ENCODE measurements around the gene ZNF835.

Gene ZNF835

GRCh38 chr19:56671613-56671994 is at the start of gene ZNF835:
TSS of gene ZNF835 (minus strand) at chr19:56671757. CDS start at chr19:56665198, 6,559 bp downstream.
- Histone ChIP-seq H3K27me3 (ENCODE audit: control insufficient read depth, insufficient read depth, low read length) (no peaks in the 10 kb centered on the region), H3K9ac (ENCODE audit: low read length) (no peak within 1 kb of the TSS), H3K4me3 (ENCODE audit: low read length) (no peak within 1 kb of the TSS), H3K27ac (ENCODE audit: low read length) (no peak within 1 kb of the TSS), H3K9me3 (ENCODE audit: control insufficient read depth, low read depth, low read length) (peaks cover 41% of the 10 kb centered on the region), H3K4me1 (ENCODE audit: control insufficient read depth, low read depth, low read length) (no peaks in the 10 kb centered on the region), H3K36me3 (ENCODE audit: control insufficient read depth, low read depth, low read length) (no peaks in the 10 kb centered on the region)

GRCh38 chr19:56720281-56720680 is 48.7 kb upstream of the ZNF835 start:
- no peaks in the 10 kb centered on the region for H3K27me3 ChIP-seq (ENCODE audit: control insufficient read depth, insufficient read depth, low read length)
- no peak overlapping the region for H3K4me3 ChIP-seq (ENCODE audit: low read length)
- peaks cover 57% of the 10 kb centered on the region for H3K9me3 ChIP-seq (ENCODE audit: control insufficient read depth, low read depth, low read length)
- H3K9ac ChIP-seq (ENCODE audit: low read length), result no peak overlapping the region
- no peaks in the 10 kb centered on the region for H3K36me3 ChIP-seq (ENCODE audit: control insufficient read depth, low read depth, low read length)
- H3K27ac ChIP-seq (ENCODE audit: low read length), result no peak overlapping the region
- H3K4me1 ChIP-seq (ENCODE audit: control insufficient read depth, low read depth, low read length), result no peaks in the 10 kb centered on the region

DNA sequence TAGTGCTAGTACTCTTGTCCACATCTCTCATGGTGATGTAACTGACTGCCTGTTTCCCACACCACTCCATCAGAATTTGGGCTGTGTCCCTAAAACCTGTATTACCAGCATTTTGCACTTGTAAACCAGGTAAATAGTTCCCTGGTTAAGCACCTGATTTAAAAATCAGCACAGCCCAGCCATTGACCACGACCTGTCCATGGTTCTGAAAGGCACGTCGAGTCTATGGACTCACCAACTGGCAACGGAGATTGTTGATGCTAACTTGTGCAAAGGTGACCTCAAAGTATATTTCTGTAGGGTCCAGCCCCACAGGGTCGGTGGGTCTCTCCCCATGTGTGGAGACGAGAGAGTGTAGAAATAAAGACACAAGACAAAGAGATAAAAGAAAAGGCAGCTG is 46.7 kb upstream of the ZNF835 start:
- H3K27ac ChIP-seq (ENCODE audit: low read length), result no peak overlapping the region
- H3K4me1 ChIP-seq (ENCODE audit: control insufficient read depth, low read depth, low read length), result no peaks in the 10 kb centered on the region
- H3K36me3 ChIP-seq (ENCODE audit: control insufficient read depth, low read depth, low read length), result no peaks in the 10 kb centered on the region
- H3K27me3 ChIP-seq (ENCODE audit: control insufficient read depth, insufficient read depth, low read length), result no peaks in the 10 kb centered on the region
- H3K4me3 ChIP-seq (ENCODE audit: low read length), result no peak overlapping the region
- H3K9me3 ChIP-seq (ENCODE audit: control insufficient read depth, low read depth, low read length), result peaks cover 43% of the 10 kb centered on the region
- no peak overlapping the region for H3K9ac ChIP-seq (ENCODE audit: low read length)

- H3K9ac ChIP-seq (ENCODE audit: low read length), result no peak overlapping the region
- peaks cover 64% of the 10 kb centered on the region for H3K9me3 ChIP-seq (ENCODE audit: control insufficient read depth, low read depth, low read length)
- H3K36me3 ChIP-seq (ENCODE audit: control insufficient read depth, low read depth, low read length), result no peaks in the 10 kb centered on the region
- no peaks in the 10 kb centered on the region for H3K4me1 ChIP-seq (ENCODE audit: control insufficient read depth, low read depth, low read length)
- no peak overlapping the region for H3K27ac ChIP-seq (ENCODE audit: low read length)
- H3K27me3 ChIP-seq (ENCODE audit: control insufficient read depth, insufficient read depth, low read length), result no peaks in the 10 kb centered on the region
- H3K4me3 ChIP-seq (ENCODE audit: low read length), result no peak overlapping the region
These were observed 41.2 kb upstream of the ZNF835 start for GRCh38 chr19:56712611-56713276.

DNA sequence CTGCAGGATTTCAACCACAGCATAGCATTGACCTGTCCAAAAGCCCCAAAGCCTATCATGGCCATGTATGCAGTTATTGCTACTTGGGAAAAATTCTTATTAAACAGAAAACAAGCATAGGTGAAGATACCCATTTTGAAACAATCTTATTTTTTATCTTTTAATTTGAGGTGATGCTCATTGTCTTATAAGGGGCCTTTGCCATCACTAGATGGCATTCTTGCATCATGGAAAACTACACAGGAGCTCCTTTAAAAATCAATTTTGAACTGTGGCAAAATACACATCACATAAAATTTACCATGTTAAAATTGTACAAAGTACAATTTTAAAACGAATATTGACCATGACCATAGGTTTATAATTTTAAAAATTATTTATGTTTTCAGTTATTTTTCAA is 38.9 kb upstream of the ZNF835 start:
- H3K9ac ChIP-seq (ENCODE audit: low read length), result no peak overlapping the region
- no peaks in the 10 kb centered on the region for H3K27me3 ChIP-seq (ENCODE audit: control insufficient read depth, insufficient read depth, low read length)
- H3K9me3 ChIP-seq (ENCODE audit: control insufficient read depth, low read depth, low read length), result peaks cover 68% of the 10 kb centered on the region
- H3K36me3 ChIP-seq (ENCODE audit: control insufficient read depth, low read depth, low read length), result no peaks in the 10 kb centered on the region
- H3K27ac ChIP-seq (ENCODE audit: low read length), result no peak overlapping the region
- H3K4me1 ChIP-seq (ENCODE audit: control insufficient read depth, low read depth, low read length), result no peaks in the 10 kb centered on the region
- no peak overlapping the region for H3K4me3 ChIP-seq (ENCODE audit: low read length)

DNA sequence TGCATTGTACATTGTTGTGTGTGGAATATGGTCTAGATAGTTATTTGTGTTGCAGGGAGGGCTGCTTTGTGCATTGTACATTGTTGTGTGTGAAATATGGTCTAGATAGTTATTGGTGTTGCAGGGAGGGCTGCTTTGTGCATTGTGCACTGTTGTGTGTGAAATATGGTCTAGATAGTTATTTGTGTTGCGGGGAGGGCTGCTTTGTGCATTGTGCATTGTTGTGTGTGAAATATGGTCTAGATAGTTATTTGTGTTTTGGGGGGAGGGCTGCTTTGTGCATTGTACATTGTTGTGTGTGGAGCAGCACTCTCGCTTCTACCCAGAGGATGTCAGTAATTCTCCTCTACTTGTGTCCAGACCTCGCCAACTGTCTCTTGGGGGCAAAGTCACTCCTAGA is 36.3 kb upstream of the ZNF835 start:
- H3K9me3 ChIP-seq (ENCODE audit: control insufficient read depth, low read depth, low read length), result peaks cover 78% of the 10 kb centered on the region
- no peaks in the 10 kb centered on the region for H3K27me3 ChIP-seq (ENCODE audit: control insufficient read depth, insufficient read depth, low read length)
- no peaks in the 10 kb centered on the region for H3K4me1 ChIP-seq (ENCODE audit: control insufficient read depth, low read depth, low read length)
- no peak overlapping the region for H3K27ac ChIP-seq (ENCODE audit: low read length)
- H3K4me3 ChIP-seq (ENCODE audit: low read length), result no peak overlapping the region
- H3K36me3 ChIP-seq (ENCODE audit: control insufficient read depth, low read depth, low read length), result no peaks in the 10 kb centered on the region
- H3K9ac ChIP-seq (ENCODE audit: low read length), result no peak overlapping the region

DNA sequence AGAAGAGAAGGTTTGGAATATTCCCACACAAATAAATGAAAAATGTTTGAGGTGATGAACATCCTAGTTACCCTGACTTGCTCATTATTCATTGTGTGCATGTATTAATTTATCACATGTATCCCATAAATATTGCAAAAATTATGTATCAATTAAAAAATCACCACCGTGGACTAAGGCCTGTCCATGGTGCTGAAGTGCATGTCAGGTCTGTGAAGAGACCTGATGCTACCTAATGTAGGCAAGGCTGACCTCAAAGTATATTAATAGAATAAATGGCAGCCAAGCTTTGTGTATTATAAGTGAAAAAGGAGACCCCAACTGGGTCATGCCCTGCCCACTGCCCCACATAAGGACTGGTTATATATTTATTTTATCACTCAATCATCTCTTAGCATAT is 34.4 kb upstream of the ZNF835 start:
- peaks cover 71% of the 10 kb centered on the region for H3K9me3 ChIP-seq (ENCODE audit: control insufficient read depth, low read depth, low read length)
- no peak overlapping the region for H3K27ac ChIP-seq (ENCODE audit: low read length)
- no peaks in the 10 kb centered on the region for H3K4me1 ChIP-seq (ENCODE audit: control insufficient read depth, low read depth, low read length)
- no peaks in the 10 kb centered on the region for H3K36me3 ChIP-seq (ENCODE audit: control insufficient read depth, low read depth, low read length)
- no peak overlapping the region for H3K9ac ChIP-seq (ENCODE audit: low read length)
- no peak overlapping the region for H3K4me3 ChIP-seq (ENCODE audit: low read length)
- no peaks in the 10 kb centered on the region for H3K27me3 ChIP-seq (ENCODE audit: control insufficient read depth, insufficient read depth, low read length)

GRCh38 chr19:56701895-56702294 is 30.3 kb upstream of the ZNF835 start:
- Histone ChIP-seq H3K4me1 (ENCODE audit: control insufficient read depth, low read depth, low read length) (no peaks in the 10 kb centered on the region), H3K9ac (ENCODE audit: low read length) (no peak overlapping the region), H3K36me3 (ENCODE audit: control insufficient read depth, low read depth, low read length) (no peaks in the 10 kb centered on the region)

DNA sequence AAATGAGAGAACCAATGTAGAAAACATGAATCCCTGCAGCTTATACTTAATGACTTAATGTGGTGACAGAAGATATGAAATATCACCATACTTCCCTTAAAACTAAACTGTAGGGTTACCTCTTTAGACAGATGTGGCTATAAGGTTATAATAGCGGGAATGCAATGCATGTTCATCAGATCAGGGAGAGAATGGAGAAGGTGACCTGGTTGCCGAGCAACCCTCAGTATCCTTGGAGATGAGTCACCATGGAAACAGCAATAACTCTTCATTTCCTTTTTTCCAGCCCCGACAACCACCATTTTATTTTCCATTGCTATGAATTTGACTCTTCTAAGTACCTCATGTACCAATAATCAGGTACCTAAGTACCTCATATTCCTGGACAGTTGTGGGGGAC is 28.0 kb upstream of the ZNF835 start:
- peaks cover 60% of the 10 kb centered on the region for H3K9me3 ChIP-seq (ENCODE audit: control insufficient read depth, low read depth, low read length)
- no peaks in the 10 kb centered on the region for H3K27me3 ChIP-seq (ENCODE audit: control insufficient read depth, insufficient read depth, low read length)
- H3K36me3 ChIP-seq (ENCODE audit: control insufficient read depth, low read depth, low read length), result no peaks in the 10 kb centered on the region

More at GRCh38 chr19:56701895-56702294, 30.3 kb upstream of the ZNF835 start:
- Histone ChIP-seq H3K4me3 (ENCODE audit: low read length) (no peak overlapping the region), H3K27me3 (ENCODE audit: control insufficient read depth, insufficient read depth, low read length) (no peaks in the 10 kb centered on the region), H3K27ac (ENCODE audit: low read length) (no peak overlapping the region), H3K9me3 (ENCODE audit: control insufficient read depth, low read depth, low read length) (peaks cover 71% of the 10 kb centered on the region)

DNA sequence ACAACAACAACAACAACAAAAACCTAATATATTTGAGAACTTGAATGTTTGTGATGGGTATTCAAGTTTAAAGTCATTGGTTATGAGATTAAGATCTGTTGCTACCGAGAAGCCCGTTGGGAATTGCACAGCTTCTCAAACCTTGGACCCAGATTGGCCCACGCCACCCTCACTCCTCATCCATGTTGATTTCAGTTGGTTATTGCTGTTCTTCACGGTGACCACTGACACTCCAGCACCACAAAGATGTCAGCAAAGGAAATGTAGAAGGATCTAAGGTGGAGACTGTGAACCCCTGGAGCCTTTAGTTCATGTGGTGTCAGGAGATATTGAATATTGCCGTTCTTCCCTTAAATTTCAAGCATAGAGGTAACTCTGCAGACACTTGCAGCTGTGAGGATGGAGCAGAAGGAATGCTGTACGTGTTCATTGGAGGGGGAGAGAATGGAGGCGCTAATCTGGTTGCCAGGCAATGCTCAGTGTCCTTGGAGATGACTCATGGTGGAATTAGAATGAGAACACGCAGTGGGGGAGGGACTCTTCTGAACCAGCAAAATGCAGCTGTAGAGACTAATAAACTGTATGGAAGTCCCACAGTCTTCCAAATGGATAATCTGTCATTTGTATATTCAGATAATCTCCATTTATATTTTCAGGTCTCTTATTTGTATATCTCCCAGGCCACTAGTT is 20.8 kb upstream of the ZNF835 start:
- H3K9me3 ChIP-seq (ENCODE audit: control insufficient read depth, low read depth, low read length), result peaks cover 67% of the 10 kb centered on the region
- no peaks in the 10 kb centered on the region for H3K36me3 ChIP-seq (ENCODE audit: control insufficient read depth, low read depth, low read length)
- no peak overlapping the region for H3K9ac ChIP-seq (ENCODE audit: low read length)
- H3K4me1 ChIP-seq (ENCODE audit: control insufficient read depth, low read depth, low read length), result no peaks in the 10 kb centered on the region
- no peaks in the 10 kb centered on the region for H3K27me3 ChIP-seq (ENCODE audit: control insufficient read depth, insufficient read depth, low read length)
- no peak overlapping the region for H3K27ac ChIP-seq (ENCODE audit: low read length)
- no peak overlapping the region for H3K4me3 ChIP-seq (ENCODE audit: low read length)

More for the DNA sequence above, 28.0 kb upstream of the ZNF835 start:
- Histone ChIP-seq H3K27ac (ENCODE audit: low read length) (no peak overlapping the region), H3K4me3 (ENCODE audit: low read length) (no peak overlapping the region), H3K4me1 (ENCODE audit: control insufficient read depth, low read depth, low read length) (no peaks in the 10 kb centered on the region), H3K9ac (ENCODE audit: low read length) (no peak overlapping the region)

DNA sequence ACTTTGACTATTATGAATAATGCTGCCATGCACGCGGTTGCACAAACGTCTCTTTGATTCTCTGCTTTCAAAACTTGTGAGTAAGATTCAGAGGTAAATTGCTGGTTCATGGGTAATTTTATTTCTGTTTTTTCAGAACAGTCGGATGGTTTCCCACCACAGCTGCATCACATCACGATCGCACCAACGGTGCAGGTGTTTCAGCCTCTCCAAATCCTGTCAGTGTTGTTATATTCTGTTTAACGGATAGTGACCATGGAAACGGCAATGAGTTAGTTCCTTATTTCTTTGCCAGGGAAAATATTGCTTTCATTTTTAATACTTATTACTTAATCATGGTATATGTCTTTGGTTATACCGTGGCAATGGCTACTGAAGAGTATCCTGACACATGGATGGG is 19.1 kb upstream of the ZNF835 start:
- Histone ChIP-seq H3K27ac (ENCODE audit: low read length) (no peak overlapping the region), H3K4me1 (ENCODE audit: control insufficient read depth, low read depth, low read length) (no peaks in the 10 kb centered on the region), H3K27me3 (ENCODE audit: control insufficient read depth, insufficient read depth, low read length) (no peaks in the 10 kb centered on the region), H3K9ac (ENCODE audit: low read length) (no peak overlapping the region), H3K9me3 (ENCODE audit: control insufficient read depth, low read depth, low read length) (peaks cover 74% of the 10 kb centered on the region), H3K36me3 (ENCODE audit: control insufficient read depth, low read depth, low read length) (no peaks in the 10 kb centered on the region), H3K4me3 (ENCODE audit: low read length) (no peak overlapping the region)

DNA sequence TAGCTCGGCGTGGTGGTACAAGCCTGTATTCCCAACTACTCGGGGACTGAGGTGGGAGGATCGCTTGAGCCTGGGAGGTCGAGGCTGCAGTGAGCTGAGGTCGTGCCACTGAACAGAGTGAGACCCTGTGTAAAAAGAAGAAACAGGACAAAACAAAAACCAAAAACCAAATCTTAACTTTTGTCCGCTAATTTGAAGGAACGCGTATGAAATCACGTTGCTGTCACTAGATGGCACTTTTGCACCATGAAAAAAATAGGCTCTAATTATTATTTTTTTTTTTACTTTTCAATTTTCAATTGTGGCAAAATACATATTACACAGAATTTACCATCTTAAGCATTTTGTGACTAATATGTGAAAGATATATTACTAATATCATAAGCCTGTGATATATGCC is 17.6 kb upstream of the ZNF835 start:
- Histone ChIP-seq H3K27ac (ENCODE audit: low read length) (no peak overlapping the region), H3K4me1 (ENCODE audit: control insufficient read depth, low read depth, low read length) (no peaks in the 10 kb centered on the region), H3K9me3 (ENCODE audit: control insufficient read depth, low read depth, low read length) (peaks cover 71% of the 10 kb centered on the region), H3K27me3 (ENCODE audit: control insufficient read depth, insufficient read depth, low read length) (no peaks in the 10 kb centered on the region), H3K9ac (ENCODE audit: low read length) (no peak overlapping the region), H3K36me3 (ENCODE audit: control insufficient read depth, low read depth, low read length) (no peaks in the 10 kb centered on the region), H3K4me3 (ENCODE audit: low read length) (no peak overlapping the region)
